OCI-LY1 (cell line): ENCODE data around the gene RHBDL1.

Experiments used
- EZH2 ChIP-seq: fragments of 200-600 bp; sonication (generic), shearing (Covaris generic); IDR thresholded peaks from 2 replicates; pipeline ENCODE4 v1.8.0; 2017; ENCODE audit warnings: borderline replicate concordance, mixed run types, mild to moderate bottlenecking, antibody characterized with exemption, low read length, moderate library complexity, mixed read lengths
- TF ChIP-seq, protein P1 (sequence below): fragments of 200-600 bp; sonication (generic), shearing (Covaris generic); IDR thresholded peaks from 2 replicates; pipeline ENCODE4 v1.5.1; 2017; ENCODE audit warnings: mild to moderate bottlenecking, antibody characterized with exemption, low read length, moderate library complexity, mixed read lengths

DNA sequence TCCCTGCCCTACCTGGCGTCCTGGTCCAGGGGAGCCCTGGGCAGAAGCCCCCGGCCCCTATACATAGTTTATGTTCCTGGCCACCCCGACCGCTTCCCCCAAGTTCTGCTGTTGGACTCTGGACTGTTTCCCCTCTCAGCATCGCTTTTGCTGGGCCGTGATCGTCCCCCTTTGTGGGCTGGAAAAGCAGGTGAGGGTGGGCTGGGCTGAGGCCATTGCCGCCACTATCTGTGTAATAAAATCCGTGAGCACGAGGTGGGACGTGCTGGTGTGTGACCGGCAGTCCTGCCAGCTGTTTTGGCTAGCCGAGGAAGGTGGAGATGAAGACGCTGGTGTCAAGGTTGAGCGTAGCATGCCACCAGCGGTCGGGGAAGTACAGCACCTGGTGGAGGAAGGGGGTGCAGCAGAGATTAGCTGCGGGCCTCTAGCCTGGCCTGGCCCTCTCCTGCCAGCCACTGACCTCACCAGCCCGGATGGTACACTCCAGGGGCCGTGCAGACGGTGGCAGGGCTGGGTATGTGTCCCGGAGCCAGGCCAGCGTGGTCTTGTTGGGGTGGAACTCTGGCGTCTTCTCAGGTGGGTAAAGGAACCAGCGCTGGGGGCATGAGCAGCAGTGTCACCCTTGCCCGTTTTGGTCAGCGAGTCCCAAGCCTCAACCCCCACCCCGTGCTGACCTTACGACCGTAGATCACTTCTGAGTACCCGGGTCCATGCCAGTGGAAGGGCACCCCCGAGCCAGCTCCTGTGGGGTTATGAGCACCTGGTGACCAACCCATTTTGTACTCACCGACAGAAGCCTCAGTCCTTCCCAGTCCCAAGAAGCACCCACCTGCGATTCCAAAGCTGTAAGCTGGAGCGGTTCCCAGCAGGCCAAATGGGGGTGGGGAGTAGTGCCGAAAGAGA lies 7.3 kb downstream of the RHBDL1 start:
- TF ChIP-seq, protein P1, sequence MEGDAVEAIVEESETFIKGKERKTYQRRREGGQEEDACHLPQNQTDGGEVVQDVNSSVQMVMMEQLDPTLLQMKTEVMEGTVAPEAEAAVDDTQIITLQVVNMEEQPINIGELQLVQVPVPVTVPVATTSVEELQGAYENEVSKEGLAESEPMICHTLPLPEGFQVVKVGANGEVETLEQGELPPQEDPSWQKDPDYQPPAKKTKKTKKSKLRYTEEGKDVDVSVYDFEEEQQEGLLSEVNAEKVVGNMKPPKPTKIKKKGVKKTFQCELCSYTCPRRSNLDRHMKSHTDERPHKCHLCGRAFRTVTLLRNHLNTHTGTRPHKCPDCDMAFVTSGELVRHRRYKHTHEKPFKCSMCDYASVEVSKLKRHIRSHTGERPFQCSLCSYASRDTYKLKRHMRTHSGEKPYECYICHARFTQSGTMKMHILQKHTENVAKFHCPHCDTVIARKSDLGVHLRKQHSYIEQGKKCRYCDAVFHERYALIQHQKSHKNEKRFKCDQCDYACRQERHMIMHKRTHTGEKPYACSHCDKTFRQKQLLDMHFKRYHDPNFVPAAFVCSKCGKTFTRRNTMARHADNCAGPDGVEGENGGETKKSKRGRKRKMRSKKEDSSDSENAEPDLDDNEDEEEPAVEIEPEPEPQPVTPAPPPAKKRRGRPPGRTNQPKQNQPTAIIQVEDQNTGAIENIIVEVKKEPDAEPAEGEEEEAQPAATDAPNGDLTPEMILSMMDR: no peak
- TF ChIP-seq EZH2: no peak
